HepG2 (cell line): ENCODE measurements around the gene OAF. TPM values are rescaled to one million over a fixed set of nuclear protein-coding genes. Genes with fewer than 3 reads are reported as not detected.
A peak's percentile ranks its signal among the peaks of the same experiment; 100 is the strongest.

Source experiments
- KIAA2018 ChIP-seq: sonication (generic); formaldehyde crosslinking; IDR thresholded peaks from 2 replicates; pipeline ENCODE4 v1.5.0; 2020; ENCODE audit warnings: mild to moderate bottlenecking, missing genetic modification reagents, borderline replicate concordance
- MNT ChIP-seq: fragments of 450-650 bp; IDR thresholded peaks from 2 replicates; pipeline ENCODE4 v1.6.1; 2016
- MXD1 ChIP-seq: sonication (generic); formaldehyde crosslinking; IDR thresholded peaks from 2 replicates; pipeline ENCODE4 v1.4.0; 2020; ENCODE audit warnings: mild to moderate bottlenecking, missing genetic modification reagents
- POLR2AphosphoS5 ChIP-seq: IDR thresholded peaks from 2 replicates; pipeline ENCODE4 v1.6.1; 2012; ENCODE audit warnings: low read depth, low read length
- SP5 ChIP-seq: IDR thresholded peaks from 2 replicates; pipeline ENCODE4 v1.6.1; 2016; ENCODE audit warnings: low read depth, borderline replicate concordance
- TEAD3 ChIP-seq: optimal IDR thresholded peaks from 2 replicates; pipeline ENCODE3; 2016; ENCODE audit warnings: borderline replicate concordance
- ZNF687 ChIP-seq: sonication (generic); formaldehyde crosslinking; IDR thresholded peaks from 2 replicates; pipeline ENCODE4 v1.5.1; 2020; ENCODE audit warnings: mild to moderate bottlenecking, missing genetic modification reagents, moderate library complexity
- polyA plus RNA-seq, 8 experiments: library from polyadenylated mRNA; depleted of rRNA in 3 of 8; stranded (reverse) in 7 of 8; unstranded in 1 of 8; fragments of >200 nt; fragmentation: Illumina TruSeq in 4 of 8; extraction: Trizol in 4 of 8; gene quantifications; 2 replicates each; pipeline versions ENCODE4 v1.2.1 to v1.2.3, GENCODE V29; 2011 to 2016; ENCODE audit warnings: low read depth in 4 of 8, missing spikeins in 1 of 8, mixed read lengths in 1 of 8; ENCODE audit not compliant: insufficient read depth in 1 of 8
- total RNA-seq, 5 experiments: library from RNA; depleted of rRNA; stranded (reverse); fragments of >200 nt; fragmentation: Illumina TruSeq; extraction: Trizol; gene quantifications; 2 replicates each; pipeline ENCODE4 v1.2.3, GENCODE V29; 2016; ENCODE audit warnings: low read depth in 1 of 5

The OAF gene
- total and polyA plus RNA-seq, 2 of the 13 experiments (the other 11 are each of a cell fraction or from before 2014, with no cell fraction given) = 63.7 to 94.6 TPM

- TF ChIP-seq MNT = no peak
- no peak; the same call in 1 of the 2 replicates for TF ChIP-seq ZNF687 (CRISPR knock-in tag)
- 0 out of 2 replicates have a peak, but pooled peaks have one; percentile 21 for TF ChIP-seq POLR2AphosphoS5
- TF ChIP-seq SP5 (CRISPR knock-in tag) = peak; percentile 62; the same call in 1 of the 2 replicates
- TF ChIP-seq KIAA2018 (CRISPR knock-in tag) = no peak
- peak; percentile 22 for TF ChIP-seq TEAD3 (CRISPR knock-in tag)
- TF ChIP-seq MXD1 = no peak
Measured at GRCh38 chr11:120208777-120209176, 2.1 kb upstream of the OAF start (continued).
